Vagina (tissue), 2 donors: ENCODE data around the gene NTM. TPM values are rescaled to one million over a fixed set of nuclear protein-coding genes. Genes with fewer than 3 reads are reported as not detected.

Experiments
- DNase-seq, 2 donors: peaks; one replicate each; pipeline ENCODE4 v3.0.0-alpha.2; 2017; ENCODE audit errors: extremely low spot score in 2 of 2
- H3K27ac ChIP-seq: fragments of 200-600 bp; sonication (generic); one replicate; pipeline ENCODE4 v1.5.1; 2019
- H3K27me3 ChIP-seq: fragments of 200-600 bp; sonication (generic); one replicate; pipeline ENCODE4 v1.5.1; 2019
- H3K36me3 ChIP-seq, 2 donors: fragments of 200-600 bp; sonication (generic); one replicate each; pipeline ENCODE4 v1.5.1; 2017 to 2019
- H3K4me1 ChIP-seq: fragments of 200-600 bp; sonication (generic); one replicate; pipeline ENCODE4 v1.5.1; 2019
- H3K4me3 ChIP-seq, 2 donors: fragments of 200-600 bp; sonication (generic); 1 replicate in 1 of 2; 2 replicates in 1 of 2; pipeline ENCODE4 v1.5.1; 2016 to 2019
- H3K9me3 ChIP-seq: fragments of 200-600 bp; sonication (generic); one replicate; pipeline ENCODE4 v1.5.1; 2019
- CTCF ChIP-seq, 3 experiments: fragments of 450-650 bp in 2 of 3; fragments of 200-600 bp in 1 of 3; sonication (generic) in 1 of 3; IDR thresholded peaks; one replicate each; pipeline ENCODE4 v1.5.1; 2017 to 2019; ENCODE audit warnings: antibody characterized with exemption in 3 of 3, mild to moderate bottlenecking in 2 of 3, moderate library complexity in 2 of 3
- POLR2A ChIP-seq, 2 donors: fragments of 450-650 bp; IDR thresholded peaks; one replicate each; pipeline ENCODE4 v1.6.1; 2017; ENCODE audit warnings: antibody characterized with exemption in 2 of 2, mild to moderate bottlenecking in 2 of 2, moderate library complexity in 2 of 2
- POLR2AphosphoS5 ChIP-seq, 2 donors: sonication (generic); formaldehyde crosslinking; IDR thresholded peaks; one replicate each; pipeline ENCODE4 v1.9.0; 2017; ENCODE audit warnings: antibody characterized with exemption in 2 of 2, mild to moderate bottlenecking in 2 of 2, low read depth in 1 of 2; ENCODE audit not compliant: insufficient read depth in 1 of 2
- intact Hi-C: fragments of 100-400 bp; cut with DNase I; formaldehyde crosslinking; loops from one replicate; pipeline ENCODE4 v1.15.1; 2023
- total RNA-seq: library from RNA; depleted of rRNA; stranded (reverse); fragments of >200 nt; gene quantifications from one replicate; pipeline ENCODE4 v1.2.3, GENCODE V29; 2016

Gene NTM
- total RNA-seq, 1 donor from 2014 or later = 4.2 TPM

GRCh38 chr11:132293586-132293985 lies 923.2 kb downstream of the NTM start:
- TF ChIP-seq POLR2AphosphoS5 (IDR thresholded peaks at IDR 0.05; ENCODE audit: insufficient read depth in 1 of 2, low read depth in 1 of 2) = no peak
- no peak for TF ChIP-seq CTCF (IDR thresholded peaks at IDR 0.05)
- TF ChIP-seq POLR2A (IDR thresholded peaks at IDR 0.05) = no peak
- no peak overlapping the region for H3K4me3 ChIP-seq
- H3K9me3 ChIP-seq = no peaks in the 10 kb centered on the region
- H3K27me3 ChIP-seq = no peaks in the 10 kb centered on the region
- no peak overlapping the region for H3K27ac ChIP-seq
- no peaks in the 10 kb centered on the region for H3K36me3 ChIP-seq
- DNase-seq = peak in 1 of 2 donors; percentile 49
- intact Hi-C loops = no loop called here
- H3K4me1 ChIP-seq = no peaks in the 10 kb centered on the region

GRCh38 chr11:132296946-132297610 lies 926.7 kb downstream of the NTM start:
- H3K36me3 ChIP-seq = no peaks in the 10 kb centered on the region
- no peak for DNase-seq
- H3K4me1 ChIP-seq = no peaks in the 10 kb centered on the region
- intact Hi-C loops = no loop called here
- no peak overlapping the region for H3K4me3 ChIP-seq
- no peak for TF ChIP-seq CTCF (IDR thresholded peaks at IDR 0.05)
- no peak for TF ChIP-seq POLR2A (IDR thresholded peaks at IDR 0.05)
- no peak for TF ChIP-seq POLR2AphosphoS5 (IDR thresholded peaks at IDR 0.05; ENCODE audit: insufficient read depth in 1 of 2, low read depth in 1 of 2)
- no peaks in the 10 kb centered on the region for H3K9me3 ChIP-seq
- H3K27me3 ChIP-seq = no peaks in the 10 kb centered on the region
- no peak overlapping the region for H3K27ac ChIP-seq

GRCh38 chr11:132298357-132298756 lies 927.9 kb downstream of the NTM start:
- Histone ChIP-seq H3K9me3 (no peaks in the 10 kb centered on the region), H3K4me1 (no peaks in the 10 kb centered on the region), H3K27ac (no peak overlapping the region), H3K27me3 (no peaks in the 10 kb centered on the region), H3K4me3 (no peak overlapping the region), H3K36me3 (no peaks in the 10 kb centered on the region)
- DNase-seq = no peak
- no peak for TF ChIP-seq POLR2AphosphoS5 (IDR thresholded peaks at IDR 0.05; ENCODE audit: insufficient read depth in 1 of 2, low read depth in 1 of 2)
- no peak for TF ChIP-seq CTCF (IDR thresholded peaks at IDR 0.05)
- TF ChIP-seq POLR2A (IDR thresholded peaks at IDR 0.05) = no peak
- intact Hi-C loops = no loop called here

GRCh38 chr11:132300283-132300682 lies 929.9 kb downstream of the NTM start:
- no peaks in the 10 kb centered on the region for H3K27me3 ChIP-seq
- H3K9me3 ChIP-seq = no peaks in the 10 kb centered on the region
- no peaks in the 10 kb centered on the region for H3K36me3 ChIP-seq
- TF ChIP-seq POLR2AphosphoS5 (IDR thresholded peaks at IDR 0.05; ENCODE audit: insufficient read depth in 1 of 2, low read depth in 1 of 2) (no peak), CTCF (IDR thresholded peaks at IDR 0.05) (no peak), POLR2A (IDR thresholded peaks at IDR 0.05) (no peak)
- H3K4me3 ChIP-seq = no peak overlapping the region
- H3K4me1 ChIP-seq = no peaks in the 10 kb centered on the region
- intact Hi-C loops = no loop called here
- DNase-seq = no peak
- no peak overlapping the region for H3K27ac ChIP-seq

GRCh38 chr11:132301465-132301864 lies 931.0 kb downstream of the NTM start:
- Histone ChIP-seq H3K4me3 (no peak overlapping the region), H3K4me1 (no peaks in the 10 kb centered on the region), H3K9me3 (no peaks in the 10 kb centered on the region), H3K27ac (no peak overlapping the region), H3K27me3 (no peaks in the 10 kb centered on the region), H3K36me3 (no peaks in the 10 kb centered on the region)
- no peak for TF ChIP-seq POLR2AphosphoS5 (IDR thresholded peaks at IDR 0.05; ENCODE audit: insufficient read depth in 1 of 2, low read depth in 1 of 2)
- no peak for TF ChIP-seq CTCF (IDR thresholded peaks at IDR 0.05)
- no peak for TF ChIP-seq POLR2A (IDR thresholded peaks at IDR 0.05)
- no peak for DNase-seq
- intact Hi-C loops = no loop called here
